HEK293 (cell line): ENCODE results near the gene CCDC81.

Experiments
- CTCF ChIP-seq: fragments of 450-650 bp; formaldehyde crosslinking; IDR thresholded peaks from 2 replicates; pipeline ENCODE4 v1.5.1; 2016; ENCODE audit warnings: missing biosample characterization, missing genetic modification characterization
- REST ChIP-seq: fragments of 450-650 bp; formaldehyde crosslinking; IDR thresholded peaks from 2 replicates; pipeline ENCODE4 v1.5.1; 2016; ENCODE audit warnings: missing biosample characterization, missing genetic modification characterization
- TCF7L2 ChIP-seq: IDR thresholded peaks from 2 replicates; pipeline ENCODE4 v1.6.1; 2011; ENCODE audit warnings: low read depth, mild to moderate bottlenecking, inconsistent platforms, low read length, moderate library complexity, borderline replicate concordance
- YY1 ChIP-seq: fragments of 450-650 bp; formaldehyde crosslinking; IDR thresholded peaks from 2 replicates; pipeline ENCODE4 v1.5.1; 2018; ENCODE audit warnings: missing biosample characterization, missing genetic modification characterization
- ZBTB17 ChIP-seq: fragments of 450-650 bp; formaldehyde crosslinking; IDR thresholded peaks from 2 replicates; pipeline ENCODE4 v1.5.1; 2016; ENCODE audit warnings: missing biosample characterization, missing genetic modification characterization
- ZFHX2 ChIP-seq: fragments of 450-650 bp; formaldehyde crosslinking; conservative IDR thresholded peaks from 2 replicates; pipeline ENCODE4 v1.5.1; 2016; ENCODE audit warnings: missing biosample characterization, missing genetic modification characterization
- ZFP69B ChIP-seq: fragments of 450-650 bp; formaldehyde crosslinking; IDR thresholded peaks from 2 replicates; pipeline ENCODE4 v1.5.1; 2016; ENCODE audit warnings: missing biosample characterization, missing genetic modification characterization
- ZNF121 ChIP-seq: fragments of 450-650 bp; formaldehyde crosslinking; IDR thresholded peaks from 2 replicates; pipeline ENCODE4 v1.5.1; 2016; ENCODE audit warnings: missing biosample characterization, missing genetic modification characterization
- ZNF2 ChIP-seq: fragments of 450-650 bp; formaldehyde crosslinking; IDR thresholded peaks from 2 replicates; pipeline ENCODE4 v1.5.1; 2016; ENCODE audit warnings: missing biosample characterization, missing genetic modification characterization
- ZNF362 ChIP-seq: fragments of 450-650 bp; formaldehyde crosslinking; IDR thresholded peaks from 2 replicates; pipeline ENCODE4 v1.5.1; 2016; ENCODE audit warnings: missing biosample characterization, missing genetic modification characterization

- TF ChIP-seq YY1 (tag by site-specific recombination) (no peak), CTCF (tag by site-specific recombination) (no peak), ZNF121 (no peak), TCF7L2 (no peak), ZFHX2 (tag by site-specific recombination) (no peak), ZFP69B (tag by site-specific recombination) (no peak), REST (no peak), ZNF2 (tag by site-specific recombination) (no peak), ZNF362 (tag by site-specific recombination) (no peak), ZBTB17 (tag by site-specific recombination) (no peak)
These were observed 95.1 kb downstream of the CCDC81 start for GRCh38 chr11:86469491-86470388.
